ACC112 (cell line): ENCODE results near the gene TDRD15.

ENCODE experiments used
- H2AFZ ChIP-seq: fragments of 200-600 bp; sonication (generic); one replicate; pipeline ENCODE4 v1.6.0; 2017; ENCODE audit warnings: antibody characterized with exemption, low read length; ENCODE audit not compliant: unreplicated experiment
- H3K27ac ChIP-seq: fragments of 200-600 bp; sonication (generic); 2 replicates; pipeline ENCODE4 v1.5.1; 2014; ENCODE audit warnings: low read depth, mild to moderate bottlenecking, antibody characterized with exemption, low read length, moderate library complexity
- H3K27me3 ChIP-seq: fragments of 200-600 bp; sonication (generic); 2 replicates; pipeline ENCODE4 v1.6.1; 2014; ENCODE audit warnings: mild to moderate bottlenecking, antibody characterized with exemption, low read length, moderate library complexity, mixed read lengths; ENCODE audit not compliant: insufficient read depth
- H3K36me3 ChIP-seq: fragments of 200-600 bp; sonication (generic); 2 replicates; pipeline ENCODE4 v1.6.1; 2016; ENCODE audit warnings: mild to moderate bottlenecking, antibody characterized with exemption, low read length, moderate library complexity, mixed read lengths; ENCODE audit not compliant: insufficient read depth
- H3K4me1 ChIP-seq: fragments of 200-600 bp; sonication (generic); one replicate; pipeline ENCODE4 v1.6.1; 2016; ENCODE audit warnings: low read length, mixed read lengths; ENCODE audit not compliant: insufficient read depth, unreplicated experiment, control insufficient read depth
- H3K4me3 ChIP-seq: fragments of 200-600 bp; sonication (generic); 2 replicates; pipeline ENCODE4 v1.5.1; 2014; ENCODE audit warnings: mild to moderate bottlenecking, low read depth, low read length
- H3K79me2 ChIP-seq: fragments of 200-600 bp; sonication (generic); one replicate; pipeline ENCODE4 v1.6.0; 2016; ENCODE audit warnings: low read length; ENCODE audit not compliant: control insufficient read depth, unreplicated experiment, insufficient read depth

TDRD15 gene

DNA sequence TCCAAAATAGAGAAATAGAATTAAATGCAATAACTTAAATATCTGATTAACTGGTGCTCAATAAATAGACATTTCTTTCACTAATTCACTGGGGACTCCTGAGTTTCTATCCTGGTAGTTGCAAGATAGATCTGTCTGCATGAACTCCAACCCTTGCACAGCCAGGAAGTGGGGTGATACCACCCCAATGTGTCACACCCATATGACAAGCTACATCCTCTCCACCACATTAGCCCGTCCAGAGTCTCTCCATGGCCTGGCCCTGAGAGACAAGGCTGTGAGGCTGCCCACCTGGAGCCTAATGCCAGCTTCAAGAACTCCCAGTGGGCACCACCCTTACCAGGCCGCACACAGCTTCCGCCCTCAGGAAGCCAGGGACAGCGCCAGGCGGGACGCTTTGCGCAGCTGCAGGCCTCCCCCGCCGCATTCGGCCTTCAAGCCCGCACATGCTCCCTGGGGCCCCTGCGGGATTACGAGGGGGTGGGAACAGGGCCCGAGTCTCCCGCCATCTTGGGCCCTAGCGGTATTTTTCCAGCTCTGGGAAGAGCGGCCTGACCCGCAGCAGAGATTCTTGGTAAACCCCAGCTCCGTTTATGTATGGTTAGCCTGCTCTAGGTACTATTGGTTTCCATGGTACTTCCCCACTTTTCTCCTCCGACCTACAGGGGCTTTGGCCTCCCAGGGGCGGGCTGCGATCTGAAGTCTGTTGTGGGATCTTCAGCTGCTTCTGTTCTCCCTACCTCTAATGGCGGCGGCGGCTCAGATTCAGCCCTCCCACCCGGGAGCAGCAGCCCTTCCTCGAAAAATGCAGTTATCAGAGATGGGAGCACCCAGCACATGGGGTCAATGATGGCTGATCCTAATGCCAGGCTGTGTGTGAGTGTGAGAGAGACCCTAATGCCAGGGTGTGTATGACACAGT, at the start of gene TDRD15:
TDRD15 (plus strand) TSS at position 496 of the 921 bp plus-strand sequence. CDS start 13,500 bp downstream, outside the sequence.
- H3K27ac ChIP-seq = no peak within 1 kb of the TSS
- H3K79me2 ChIP-seq = no peaks in the 10 kb centered on the region
- no peaks in the 10 kb centered on the region for H3K36me3 ChIP-seq
- no peak within 1 kb of the TSS for H3K4me3 ChIP-seq
- H3K27me3 ChIP-seq = no peaks in the 10 kb centered on the region
- H3K4me1 ChIP-seq = no peaks in the 10 kb centered on the region
- no peak within 1 kb of the TSS for H2AFZ ChIP-seq

DNA sequence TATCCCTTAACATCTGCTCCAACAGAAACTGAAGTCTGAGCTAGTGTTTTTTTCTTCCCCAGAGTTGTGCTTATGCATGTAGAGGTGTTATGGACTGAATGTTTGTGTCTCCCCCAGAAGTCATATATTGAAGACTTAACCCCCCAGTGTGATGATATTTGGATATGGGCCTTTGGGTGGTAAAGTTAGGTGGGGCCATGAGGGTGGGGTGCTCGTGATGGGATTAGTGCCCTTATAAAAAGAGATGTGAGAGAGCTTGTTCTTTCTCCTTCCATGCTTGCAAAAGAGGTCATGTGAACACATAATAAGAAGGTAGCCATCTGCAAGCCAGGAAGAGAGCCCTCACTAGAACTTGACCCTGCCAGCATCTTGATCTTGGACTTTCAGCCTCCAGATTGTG, 45.5 kb upstream of the TDRD15 start:
- no peaks in the 10 kb centered on the region for H3K36me3 ChIP-seq
- H3K79me2 ChIP-seq = no peaks in the 10 kb centered on the region
- H3K4me3 ChIP-seq = no peak overlapping the region
- no peak overlapping the region for H2AFZ ChIP-seq
- H3K4me1 ChIP-seq = no peaks in the 10 kb centered on the region
- H3K27me3 ChIP-seq = no peaks in the 10 kb centered on the region
- no peak overlapping the region for H3K27ac ChIP-seq

GRCh38 chr2:21083482-21083881, 40.3 kb upstream of the TDRD15 start:
- H3K4me3 ChIP-seq = no peak overlapping the region
- no peak overlapping the region for H2AFZ ChIP-seq
- no peaks in the 10 kb centered on the region for H3K4me1 ChIP-seq
- no peak overlapping the region for H3K27ac ChIP-seq
- no peaks in the 10 kb centered on the region for H3K27me3 ChIP-seq
- H3K79me2 ChIP-seq = no peaks in the 10 kb centered on the region
- H3K36me3 ChIP-seq = no peaks in the 10 kb centered on the region

GRCh38 chr2:21084401-21084800, 39.4 kb upstream of the TDRD15 start:
- Histone ChIP-seq H3K79me2 (no peaks in the 10 kb centered on the region), H3K36me3 (no peaks in the 10 kb centered on the region), H3K4me1 (no peaks in the 10 kb centered on the region), H3K27ac (no peak overlapping the region), H3K4me3 (no peak overlapping the region), H2AFZ (no peak overlapping the region), H3K27me3 (0 out of 2 replicates have a peak, but pooled peaks cover 3% of the 10 kb centered on the region)

GRCh38 chr2:21092308-21092869, 31.4 kb upstream of the TDRD15 start:
- H3K79me2 ChIP-seq = no peaks in the 10 kb centered on the region
- no peak overlapping the region for H3K27ac ChIP-seq
- no peak overlapping the region for H3K4me3 ChIP-seq
- H3K4me1 ChIP-seq = no peaks in the 10 kb centered on the region
- 0 out of 2 replicates have a peak, but pooled peaks cover 3% of the 10 kb centered on the region for H3K27me3 ChIP-seq
- H2AFZ ChIP-seq = no peak overlapping the region
- H3K36me3 ChIP-seq = no peaks in the 10 kb centered on the region

DNA sequence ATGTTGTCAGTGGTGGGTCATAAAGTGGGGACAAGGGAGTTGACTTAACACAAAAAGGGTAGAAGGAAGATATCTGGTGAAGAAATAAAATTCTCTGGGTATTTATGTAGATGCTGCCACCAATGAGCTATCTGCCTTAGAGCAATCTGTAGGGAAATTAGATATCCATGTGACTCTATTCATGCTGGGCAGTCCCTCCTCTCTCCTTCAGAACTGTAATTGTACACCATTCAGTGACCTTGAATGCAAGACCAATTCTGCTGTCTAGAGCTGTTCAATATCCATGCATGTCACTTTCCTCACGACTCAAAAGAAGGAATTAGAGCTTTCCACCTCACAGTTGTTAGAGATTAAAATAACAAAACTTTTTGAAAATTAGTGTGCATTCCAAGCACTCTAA, 28.6 kb upstream of the TDRD15 start:
- Histone ChIP-seq H3K4me1 (no peaks in the 10 kb centered on the region), H3K27ac (no peak overlapping the region), H3K4me3 (no peak overlapping the region), H3K27me3 (no peaks in the 10 kb centered on the region), H3K79me2 (no peaks in the 10 kb centered on the region), H3K36me3 (no peaks in the 10 kb centered on the region), H2AFZ (no peak overlapping the region)

- no peaks in the 10 kb centered on the region for H3K27me3 ChIP-seq
- no peak overlapping the region for H2AFZ ChIP-seq
- no peak overlapping the region for H3K27ac ChIP-seq
- H3K36me3 ChIP-seq = no peaks in the 10 kb centered on the region
- H3K4me3 ChIP-seq = no peak overlapping the region
- no peaks in the 10 kb centered on the region for H3K79me2 ChIP-seq
- no peaks in the 10 kb centered on the region for H3K4me1 ChIP-seq
Measured at GRCh38 chr2:21095714-21096113, 28.1 kb upstream of the TDRD15 start.

DNA sequence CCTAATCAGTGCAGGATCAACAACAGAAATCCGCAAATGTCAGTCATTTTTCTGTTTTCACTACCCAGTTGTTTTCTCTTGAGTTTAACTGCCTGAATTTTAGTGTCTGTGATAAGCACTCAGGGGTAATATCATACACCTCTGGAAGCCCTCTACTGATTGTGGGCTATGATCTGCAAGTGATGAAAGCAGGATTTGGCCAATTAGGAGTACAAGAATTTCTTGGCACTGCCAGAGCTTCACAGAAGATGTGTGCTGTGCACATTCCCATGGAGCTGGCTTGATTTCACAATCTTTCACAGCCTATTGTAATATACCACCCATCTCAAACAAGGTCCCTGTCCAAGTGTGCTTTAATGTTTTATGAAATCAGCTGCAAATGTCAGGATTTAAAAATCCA, 27.3 kb upstream of the TDRD15 start:
- no peaks in the 10 kb centered on the region for H3K79me2 ChIP-seq
- no peaks in the 10 kb centered on the region for H3K27me3 ChIP-seq
- H2AFZ ChIP-seq = no peak overlapping the region
- no peaks in the 10 kb centered on the region for H3K36me3 ChIP-seq
- no peak overlapping the region for H3K4me3 ChIP-seq
- H3K4me1 ChIP-seq = no peaks in the 10 kb centered on the region
- H3K27ac ChIP-seq = no peak overlapping the region

DNA sequence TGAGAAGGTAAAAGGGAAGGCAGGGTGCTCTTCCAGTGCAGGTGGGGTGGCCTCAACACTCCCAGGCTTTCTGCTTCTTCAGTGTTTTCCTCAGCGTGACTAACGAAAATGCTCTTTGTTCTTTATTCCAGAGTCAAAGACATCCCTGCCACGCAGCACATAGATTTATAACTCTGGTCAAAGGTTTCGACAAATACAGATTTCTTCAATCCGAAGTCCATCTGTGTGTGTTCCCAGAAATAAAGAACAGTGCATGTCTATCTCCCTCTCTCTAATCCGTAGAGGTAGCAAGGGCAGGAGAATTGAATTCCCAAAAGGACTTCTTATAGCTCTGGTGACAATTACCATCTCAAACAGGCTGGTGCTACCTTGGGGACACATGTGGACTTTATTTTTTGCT, 26.4 kb upstream of the TDRD15 start:
- H3K4me1 ChIP-seq = no peaks in the 10 kb centered on the region
- H3K27ac ChIP-seq = no peak overlapping the region
- no peaks in the 10 kb centered on the region for H3K79me2 ChIP-seq
- H3K27me3 ChIP-seq = no peaks in the 10 kb centered on the region
- no peak overlapping the region for H2AFZ ChIP-seq
- H3K36me3 ChIP-seq = no peaks in the 10 kb centered on the region
- no peak overlapping the region for H3K4me3 ChIP-seq

- H3K79me2 ChIP-seq = no peaks in the 10 kb centered on the region
- no peak overlapping the region for H3K4me3 ChIP-seq
- no peaks in the 10 kb centered on the region for H3K27me3 ChIP-seq
- H2AFZ ChIP-seq = no peak overlapping the region
- no peaks in the 10 kb centered on the region for H3K4me1 ChIP-seq
- no peak overlapping the region for H3K27ac ChIP-seq
- no peaks in the 10 kb centered on the region for H3K36me3 ChIP-seq
Measured at GRCh38 chr2:21098294-21098693, 25.5 kb upstream of the TDRD15 start.
